WI38 (cell line): ENCODE measurements around the gene CENPX.

ENCODE experiments used
- H3K4me3 ChIP-seq: 2 replicates; pipeline ENCODE4 v1.5.1; 2011; ENCODE audit warnings: low read depth, mild to moderate bottlenecking, control low read depth, low read length
- TF ChIP-seq, protein P1 (sequence below): IDR thresholded peaks from 2 replicates; pipeline ENCODE4 v1.5.1; 2012; ENCODE audit warnings: low read depth, mild to moderate bottlenecking, control low read depth, low read length

CENPX gene

DNA sequence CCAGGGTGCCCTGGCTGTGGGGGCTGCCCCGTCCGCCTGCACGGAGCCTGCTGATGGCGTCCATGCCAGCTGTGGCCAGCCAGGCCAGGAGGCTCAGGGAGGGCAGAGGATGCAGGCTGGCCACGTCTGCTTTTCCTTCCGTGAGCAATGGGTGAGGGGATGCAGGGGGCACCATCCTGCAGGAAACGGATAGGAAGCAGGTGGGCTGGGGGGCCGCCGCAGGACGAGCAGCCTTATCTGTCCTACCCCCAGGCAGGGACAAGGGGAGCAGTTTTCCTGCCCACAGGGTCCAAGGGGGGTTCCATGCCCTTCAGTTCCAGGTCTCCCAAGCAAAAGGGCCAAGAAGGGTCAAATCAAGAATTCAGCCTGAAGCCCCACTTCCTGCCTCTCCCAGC, 36.2 kb upstream of the CENPX start:
- TF ChIP-seq, protein P1, sequence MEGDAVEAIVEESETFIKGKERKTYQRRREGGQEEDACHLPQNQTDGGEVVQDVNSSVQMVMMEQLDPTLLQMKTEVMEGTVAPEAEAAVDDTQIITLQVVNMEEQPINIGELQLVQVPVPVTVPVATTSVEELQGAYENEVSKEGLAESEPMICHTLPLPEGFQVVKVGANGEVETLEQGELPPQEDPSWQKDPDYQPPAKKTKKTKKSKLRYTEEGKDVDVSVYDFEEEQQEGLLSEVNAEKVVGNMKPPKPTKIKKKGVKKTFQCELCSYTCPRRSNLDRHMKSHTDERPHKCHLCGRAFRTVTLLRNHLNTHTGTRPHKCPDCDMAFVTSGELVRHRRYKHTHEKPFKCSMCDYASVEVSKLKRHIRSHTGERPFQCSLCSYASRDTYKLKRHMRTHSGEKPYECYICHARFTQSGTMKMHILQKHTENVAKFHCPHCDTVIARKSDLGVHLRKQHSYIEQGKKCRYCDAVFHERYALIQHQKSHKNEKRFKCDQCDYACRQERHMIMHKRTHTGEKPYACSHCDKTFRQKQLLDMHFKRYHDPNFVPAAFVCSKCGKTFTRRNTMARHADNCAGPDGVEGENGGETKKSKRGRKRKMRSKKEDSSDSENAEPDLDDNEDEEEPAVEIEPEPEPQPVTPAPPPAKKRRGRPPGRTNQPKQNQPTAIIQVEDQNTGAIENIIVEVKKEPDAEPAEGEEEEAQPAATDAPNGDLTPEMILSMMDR: no peak
- H3K4me3 ChIP-seq: no peak overlapping the region

DNA sequence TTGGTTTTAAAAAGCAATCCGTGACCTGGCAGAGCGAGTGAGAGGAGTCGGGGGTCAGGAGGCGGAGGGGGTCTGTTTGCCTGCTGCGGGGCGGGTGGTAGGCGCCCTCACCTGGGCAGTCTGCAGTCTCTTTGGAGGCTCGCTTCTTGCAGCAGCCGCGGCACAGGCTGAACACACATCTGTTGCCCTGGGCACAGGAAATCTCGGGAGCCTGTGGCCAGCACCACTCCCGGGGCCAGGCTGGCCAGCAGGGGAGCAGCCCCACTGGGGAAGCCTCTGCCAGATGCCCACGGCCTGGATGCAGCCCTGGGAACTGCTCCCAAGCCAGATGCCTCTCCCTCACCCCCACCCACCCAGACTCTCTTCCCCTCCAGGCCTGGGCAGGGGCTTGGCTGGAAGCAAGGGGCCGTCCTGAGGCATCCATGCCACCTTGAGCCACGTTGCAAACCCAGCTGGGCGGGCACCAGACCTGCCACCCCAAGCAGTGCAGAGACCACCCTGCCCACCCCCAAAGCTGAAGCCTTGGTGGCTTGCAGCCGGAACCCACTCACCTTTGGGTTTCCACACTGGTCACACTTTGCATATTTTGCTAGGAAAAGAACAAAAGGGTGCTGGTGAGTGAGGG, 35.7 kb upstream of the CENPX start:
- H3K4me3 ChIP-seq: no peak overlapping the region
- TF ChIP-seq, protein P1: no peak

DNA sequence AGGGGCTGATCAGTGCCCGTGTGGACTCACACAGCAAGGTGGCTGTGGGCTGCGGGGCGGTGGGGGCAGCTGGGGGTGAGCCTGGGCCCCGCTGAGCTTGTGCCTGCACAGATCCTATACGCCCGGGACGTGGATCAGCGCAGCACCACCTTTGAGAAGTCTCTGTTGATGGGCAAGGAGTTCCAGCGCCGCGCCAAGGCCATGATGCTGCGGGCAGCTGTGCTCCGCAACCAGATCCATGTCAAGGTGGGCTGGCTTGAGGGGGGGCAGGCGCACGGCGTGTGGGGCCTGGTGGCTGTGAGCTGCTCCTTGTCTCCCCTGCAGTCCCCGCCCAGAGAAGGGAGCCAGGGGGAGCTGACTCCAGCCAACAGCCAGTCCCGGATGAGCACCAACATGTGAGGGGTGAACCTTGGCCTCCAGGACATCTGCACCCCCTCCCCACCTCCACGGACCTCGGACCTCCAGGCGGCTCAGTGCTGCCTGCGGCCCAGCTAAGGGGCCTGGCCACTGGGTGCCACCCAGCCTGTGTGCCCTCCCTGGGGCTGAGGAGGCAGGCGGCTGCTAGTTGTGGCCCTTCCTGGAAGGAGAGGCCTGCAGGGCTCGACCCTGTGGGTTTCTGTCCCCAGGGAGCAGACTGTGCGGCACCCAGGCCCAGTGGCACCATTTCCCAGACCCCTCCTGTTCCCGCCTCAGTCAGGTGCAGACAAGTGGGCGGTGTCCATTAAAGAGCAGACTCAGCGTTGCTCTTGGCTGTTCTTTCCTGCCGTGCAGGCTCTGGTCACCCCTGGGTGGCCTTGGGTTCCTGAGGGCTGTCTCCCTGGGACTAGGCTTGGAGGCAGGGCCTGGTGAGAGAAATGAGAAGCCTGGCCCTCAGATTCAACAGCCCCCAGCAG, 34.3 kb upstream of the CENPX start:
- TF ChIP-seq, protein P1: no peak
- no peak overlapping the region for H3K4me3 ChIP-seq

DNA sequence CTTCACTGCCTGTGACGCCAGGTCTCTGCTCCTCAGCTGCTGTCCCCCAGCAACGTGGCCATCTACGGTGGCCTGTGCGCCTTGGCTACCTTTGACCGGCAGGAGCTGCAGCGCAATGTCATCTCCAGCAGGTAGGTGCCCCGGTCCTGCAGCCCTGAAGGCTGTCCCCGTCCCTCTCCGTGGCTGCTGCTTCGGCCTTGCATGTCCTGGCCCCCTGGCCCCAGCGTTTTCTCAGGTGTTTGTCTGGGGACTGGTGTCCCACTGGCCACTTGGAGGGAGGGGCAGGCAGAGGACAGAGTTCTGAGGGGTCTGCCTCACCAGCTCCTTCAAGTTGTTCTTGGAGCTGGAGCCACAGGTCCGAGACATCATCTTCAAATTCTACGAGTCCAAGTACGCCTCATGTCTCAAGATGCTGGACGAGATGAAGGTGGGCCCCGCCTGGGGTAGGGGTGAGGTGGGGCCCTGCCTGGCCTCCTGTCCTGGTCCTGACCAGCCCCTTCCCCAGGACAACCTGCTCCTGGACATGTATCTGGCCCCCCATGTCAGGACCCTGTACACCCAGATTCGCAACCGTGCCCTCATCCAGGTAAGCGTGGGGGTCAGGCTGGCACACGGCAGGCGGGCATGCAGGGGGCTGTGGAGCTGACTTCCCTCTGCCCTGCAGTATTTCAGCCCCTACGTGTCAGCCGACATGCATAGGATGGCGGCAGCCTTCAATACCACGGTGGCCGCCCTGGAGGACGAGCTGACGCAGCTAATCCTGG, 33.5 kb upstream of the CENPX start:
- no peak overlapping the region for H3K4me3 ChIP-seq
- TF ChIP-seq, protein P1: no peak

DNA sequence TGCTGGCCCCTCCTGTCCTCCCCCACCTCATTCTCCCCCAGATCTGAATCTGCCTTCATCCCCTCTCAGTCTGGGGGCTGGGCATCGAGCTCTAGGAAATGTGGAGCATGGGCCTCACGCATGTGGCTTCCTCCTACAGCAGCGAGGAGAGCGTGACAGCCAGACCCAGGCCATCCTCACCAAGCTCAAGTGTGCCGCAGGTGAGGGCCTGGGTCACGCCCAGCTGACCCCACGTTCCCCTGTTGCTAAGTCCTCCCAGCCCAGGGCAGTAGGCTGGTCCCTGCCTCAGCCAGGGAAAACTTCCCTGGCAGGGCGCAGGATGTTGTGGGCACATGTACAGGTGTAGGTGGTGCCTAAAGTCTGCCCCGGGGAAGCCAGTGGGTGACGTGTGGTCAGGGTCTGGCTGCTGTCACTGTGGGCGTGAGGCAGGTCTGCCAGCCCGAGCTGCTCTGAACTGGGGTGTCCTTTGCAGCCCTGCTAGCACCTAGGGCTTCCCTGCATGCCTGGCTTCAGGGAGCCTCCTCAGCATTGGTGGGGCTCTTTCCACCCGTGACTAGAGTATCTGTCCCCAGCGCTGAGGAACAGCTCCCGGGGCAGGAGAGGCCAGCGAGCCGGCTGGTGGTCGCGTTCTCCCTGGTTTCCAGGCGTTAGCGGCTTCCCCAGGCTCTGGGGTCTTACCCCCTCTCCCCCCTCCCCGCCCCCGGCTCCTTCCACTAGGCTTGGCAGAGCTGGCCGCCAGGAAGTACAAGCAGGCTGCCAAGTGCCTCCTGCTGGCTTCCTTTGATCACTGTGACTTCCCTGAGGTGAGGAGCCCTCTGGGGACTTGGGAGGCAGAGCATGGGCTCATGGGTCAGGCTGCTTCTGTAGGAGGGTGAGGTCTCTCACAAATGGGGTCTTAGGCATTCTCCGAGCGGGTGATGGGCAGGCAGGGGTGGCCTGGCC, 32.6 kb upstream of the CENPX start:
- H3K4me3 ChIP-seq: no peak overlapping the region
- TF ChIP-seq, protein P1: no peak

DNA sequence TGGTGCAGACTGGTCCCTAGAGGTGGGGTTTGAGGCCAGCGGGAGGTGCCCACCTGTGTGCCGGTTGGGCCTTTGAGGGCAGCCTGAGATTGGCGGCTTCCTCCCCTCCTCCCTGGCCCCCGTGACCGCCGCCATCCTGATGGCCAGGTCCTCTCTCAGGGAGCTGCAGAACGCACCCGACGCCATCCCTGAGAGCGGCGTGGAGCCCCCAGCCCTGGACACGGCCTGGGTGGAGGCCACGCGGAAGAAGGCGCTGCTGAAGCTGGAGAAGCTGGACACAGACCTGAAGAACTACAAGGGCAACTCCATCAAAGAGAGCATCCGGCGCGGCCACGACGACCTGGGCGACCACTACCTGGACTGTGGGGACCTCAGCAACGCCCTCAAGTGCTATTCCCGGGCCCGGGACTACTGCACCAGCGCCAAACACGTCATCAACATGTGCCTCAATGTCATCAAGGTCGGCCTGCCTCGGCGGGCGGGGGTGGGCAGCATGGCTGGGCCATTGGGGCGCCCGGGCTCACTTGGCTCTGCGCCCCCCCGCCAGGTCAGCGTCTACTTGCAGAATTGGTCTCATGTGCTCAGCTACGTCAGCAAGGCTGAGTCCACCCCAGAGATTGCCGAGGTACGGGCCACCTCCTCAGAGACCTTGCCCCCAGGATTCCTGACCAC, 31.8 kb upstream of the CENPX start:
- no peak overlapping the region for H3K4me3 ChIP-seq

More for the DNA sequence above, 31.8 kb upstream of the CENPX start:
- TF ChIP-seq, protein P1: no peak
